DOHH2 (cell line): ENCODE data around the gene PRDX5.
A peak's percentile ranks its signal among the peaks of the same experiment; 100 is the strongest.

Experiments
- H3F3A ChIP-seq: fragments of 200-600 bp; sonication (generic), shearing (Covaris generic); 2 replicates; pipeline ENCODE4 v1.6.0; 2016; ENCODE audit warnings: antibody characterized with exemption, mild to moderate bottlenecking; ENCODE audit not compliant: control insufficient read depth, insufficient read depth
- H3K27ac ChIP-seq: fragments of 200-600 bp; sonication (generic); 2 replicates; pipeline ENCODE4 v1.5.1; 2014; ENCODE audit warnings: low read depth, mild to moderate bottlenecking, low read length, moderate library complexity
- H3K27me3 ChIP-seq: fragments of 200-600 bp; sonication (generic); 2 replicates; pipeline ENCODE4 v1.6.1; 2014; ENCODE audit warnings: mild to moderate bottlenecking, low read length, mixed read lengths; ENCODE audit not compliant: control insufficient read depth
- H3K36me3 ChIP-seq: fragments of 200-600 bp; sonication (generic); 2 replicates; pipeline ENCODE4 v1.6.1; 2014; ENCODE audit warnings: mild to moderate bottlenecking, low read length, moderate library complexity, mixed read lengths; ENCODE audit not compliant: control insufficient read depth
- H3K4me1 ChIP-seq: fragments of 200-600 bp; sonication (generic); 2 replicates; pipeline ENCODE4 v1.6.1; 2014; ENCODE audit warnings: mild to moderate bottlenecking, low read length, mixed read lengths; ENCODE audit not compliant: control insufficient read depth
- H3K4me2 ChIP-seq: fragments of 200-600 bp; sonication (generic); 2 replicates; pipeline ENCODE4 v1.6.0; 2014; ENCODE audit warnings: mild to moderate bottlenecking, low read length, moderate library complexity
- H3K4me3 ChIP-seq: fragments of 200-600 bp; sonication (generic); 2 replicates; pipeline ENCODE4 v1.5.1; 2014; ENCODE audit warnings: mild to moderate bottlenecking, low read length, mixed read lengths
- H3K79me2 ChIP-seq: fragments of 200-600 bp; sonication (generic); 2 replicates; pipeline ENCODE4 v1.6.1; 2014; ENCODE audit warnings: mild to moderate bottlenecking, low read length, mixed read lengths; ENCODE audit not compliant: control insufficient read depth
- H3K9me2 ChIP-seq: fragments of 200-600 bp; sonication (generic); replicated peaks from 2 replicates; pipeline ENCODE4 v1.6.1; 2014; ENCODE audit warnings: mild to moderate bottlenecking, low read length, mixed read lengths; ENCODE audit not compliant: control insufficient read depth
- H3K9me3 ChIP-seq: fragments of 200-600 bp; sonication (generic); 2 replicates; pipeline ENCODE4 v1.6.1; 2014; ENCODE audit warnings: antibody characterized with exemption, low read length, mixed read lengths; ENCODE audit not compliant: control insufficient read depth, insufficient read depth
- H4K20me1 ChIP-seq: fragments of 200-600 bp; sonication (generic); 2 replicates; pipeline ENCODE4 v1.6.0; 2014; ENCODE audit warnings: low read depth, mild to moderate bottlenecking, antibody characterized with exemption, low read length, moderate library complexity; ENCODE audit not compliant: control insufficient read depth, insufficient read depth
- EZH2phosphoT487 ChIP-seq: fragments of 200-600 bp; sonication (generic); IDR thresholded peaks from 2 replicates; pipeline ENCODE4 v1.6.1; 2017; ENCODE audit warnings: borderline replicate concordance, mild to moderate bottlenecking, antibody characterized with exemption, low read length, moderate library complexity, mixed read lengths
- TF ChIP-seq, protein P1 (sequence below): fragments of 200-600 bp; sonication (generic); IDR thresholded peaks from one replicate; pipeline ENCODE4 v1.5.1; 2014; ENCODE audit warnings: antibody characterized with exemption, mild to moderate bottlenecking, low read depth, low read length; ENCODE audit not compliant: poor library complexity, severe bottlenecking

Gene PRDX5

DNA sequence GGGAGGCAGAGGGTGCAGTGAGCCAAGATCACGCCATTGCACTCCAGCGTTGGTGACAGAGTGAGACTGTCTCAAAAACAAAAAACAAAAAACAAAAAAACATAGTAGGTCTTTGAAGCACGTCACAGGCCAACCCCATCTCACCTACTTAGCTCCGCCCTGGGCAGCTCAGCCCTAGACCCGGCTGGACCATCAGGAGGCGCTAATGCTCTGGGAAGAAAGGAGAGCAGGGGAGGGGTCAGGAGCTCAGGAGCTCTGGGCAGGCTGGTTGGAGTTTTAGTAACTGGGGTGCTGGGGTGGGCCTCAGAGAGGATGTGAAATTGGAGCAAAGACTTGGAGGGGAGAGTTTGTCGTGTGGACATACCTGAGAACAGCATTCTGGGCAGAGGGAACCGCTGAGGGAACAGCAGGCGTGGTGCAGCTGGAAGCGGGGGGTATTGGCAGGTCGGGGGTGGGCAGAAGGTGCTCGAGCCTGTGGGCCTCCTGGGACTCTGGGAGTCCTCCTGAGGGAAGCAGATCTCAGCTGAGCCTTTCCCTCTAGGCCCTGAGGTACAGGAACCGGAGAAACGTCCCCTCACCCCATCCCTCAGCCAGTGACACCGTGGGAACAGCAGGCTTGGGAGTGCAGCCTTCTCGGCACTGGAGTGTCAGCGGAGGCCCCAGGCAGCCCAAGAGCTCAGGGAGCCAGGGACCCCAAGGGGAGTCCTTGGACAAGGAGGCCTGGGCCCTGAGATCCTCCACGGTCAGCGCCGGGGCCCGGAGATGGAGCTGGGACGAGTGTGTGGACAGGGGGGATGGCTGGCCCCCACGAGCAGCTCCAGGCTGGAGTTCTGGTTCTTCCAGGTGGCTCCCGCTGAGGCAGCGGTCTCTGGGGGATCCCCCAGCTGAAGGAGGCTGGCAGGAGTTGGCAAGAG is 38.8 kb downstream of the PRDX5 start:
- no peak for TF ChIP-seq EZH2phosphoT487
- TF ChIP-seq, protein P1, sequence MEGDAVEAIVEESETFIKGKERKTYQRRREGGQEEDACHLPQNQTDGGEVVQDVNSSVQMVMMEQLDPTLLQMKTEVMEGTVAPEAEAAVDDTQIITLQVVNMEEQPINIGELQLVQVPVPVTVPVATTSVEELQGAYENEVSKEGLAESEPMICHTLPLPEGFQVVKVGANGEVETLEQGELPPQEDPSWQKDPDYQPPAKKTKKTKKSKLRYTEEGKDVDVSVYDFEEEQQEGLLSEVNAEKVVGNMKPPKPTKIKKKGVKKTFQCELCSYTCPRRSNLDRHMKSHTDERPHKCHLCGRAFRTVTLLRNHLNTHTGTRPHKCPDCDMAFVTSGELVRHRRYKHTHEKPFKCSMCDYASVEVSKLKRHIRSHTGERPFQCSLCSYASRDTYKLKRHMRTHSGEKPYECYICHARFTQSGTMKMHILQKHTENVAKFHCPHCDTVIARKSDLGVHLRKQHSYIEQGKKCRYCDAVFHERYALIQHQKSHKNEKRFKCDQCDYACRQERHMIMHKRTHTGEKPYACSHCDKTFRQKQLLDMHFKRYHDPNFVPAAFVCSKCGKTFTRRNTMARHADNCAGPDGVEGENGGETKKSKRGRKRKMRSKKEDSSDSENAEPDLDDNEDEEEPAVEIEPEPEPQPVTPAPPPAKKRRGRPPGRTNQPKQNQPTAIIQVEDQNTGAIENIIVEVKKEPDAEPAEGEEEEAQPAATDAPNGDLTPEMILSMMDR, result peak; percentile 79
- Histone ChIP-seq H3K36me3 (peaks cover 9% of the 10 kb centered on the region), H3K27ac (no peak overlapping the region), H3K79me2 (peaks cover 6% of the 10 kb centered on the region; the same call in 1 of the 2 replicates), H3K4me1 (peaks cover 38% of the 10 kb centered on the region), H4K20me1 (no peaks in the 10 kb centered on the region), H3K4me3 (no peak overlapping the region), H3K9me3 (no peaks in the 10 kb centered on the region), H3F3A (peaks cover 5% of the 10 kb centered on the region), H3K4me2 (no peak overlapping the region), H3K9me2 (no peaks in the 10 kb centered on the region), H3K27me3 (no peaks in the 10 kb centered on the region)

DNA sequence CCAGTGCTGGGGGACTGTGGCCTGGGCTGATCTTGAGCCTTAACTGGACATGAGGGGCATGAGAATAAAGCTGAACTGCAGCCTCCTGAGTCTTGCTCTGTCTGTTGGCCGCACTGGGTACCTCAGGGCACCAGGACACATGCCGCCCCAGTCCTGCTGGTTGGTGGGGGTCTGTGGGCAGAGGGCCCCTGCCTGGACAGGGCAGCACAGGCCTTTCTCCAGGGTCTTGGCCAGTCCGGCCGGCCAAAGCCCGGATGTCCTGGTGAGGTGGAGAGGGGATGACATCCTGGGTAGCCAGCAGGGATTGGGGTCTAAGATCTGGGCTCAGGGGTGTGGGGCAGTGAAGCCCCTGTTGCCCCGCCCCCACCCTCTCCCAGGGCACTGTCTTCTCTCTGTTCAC is 39.5 kb downstream of the PRDX5 start:
- no peak overlapping the region for H3K4me2 ChIP-seq
- H4K20me1 ChIP-seq, result no peaks in the 10 kb centered on the region
- H3K4me1 ChIP-seq, result peaks cover 38% of the 10 kb centered on the region
- H3F3A ChIP-seq, result peaks cover 5% of the 10 kb centered on the region
- H3K9me2 ChIP-seq, result no peaks in the 10 kb centered on the region
- no peaks in the 10 kb centered on the region for H3K27me3 ChIP-seq
- no peaks in the 10 kb centered on the region for H3K9me3 ChIP-seq
- no peak overlapping the region for H3K27ac ChIP-seq
- H3K4me3 ChIP-seq, result no peak overlapping the region
- peaks cover 6% of the 10 kb centered on the region; the same call in 1 of the 2 replicates for H3K79me2 ChIP-seq
- TF ChIP-seq, protein P1, result no peak
- TF ChIP-seq EZH2phosphoT487, result no peak
- H3K36me3 ChIP-seq, result peaks cover 16% of the 10 kb centered on the region

DNA sequence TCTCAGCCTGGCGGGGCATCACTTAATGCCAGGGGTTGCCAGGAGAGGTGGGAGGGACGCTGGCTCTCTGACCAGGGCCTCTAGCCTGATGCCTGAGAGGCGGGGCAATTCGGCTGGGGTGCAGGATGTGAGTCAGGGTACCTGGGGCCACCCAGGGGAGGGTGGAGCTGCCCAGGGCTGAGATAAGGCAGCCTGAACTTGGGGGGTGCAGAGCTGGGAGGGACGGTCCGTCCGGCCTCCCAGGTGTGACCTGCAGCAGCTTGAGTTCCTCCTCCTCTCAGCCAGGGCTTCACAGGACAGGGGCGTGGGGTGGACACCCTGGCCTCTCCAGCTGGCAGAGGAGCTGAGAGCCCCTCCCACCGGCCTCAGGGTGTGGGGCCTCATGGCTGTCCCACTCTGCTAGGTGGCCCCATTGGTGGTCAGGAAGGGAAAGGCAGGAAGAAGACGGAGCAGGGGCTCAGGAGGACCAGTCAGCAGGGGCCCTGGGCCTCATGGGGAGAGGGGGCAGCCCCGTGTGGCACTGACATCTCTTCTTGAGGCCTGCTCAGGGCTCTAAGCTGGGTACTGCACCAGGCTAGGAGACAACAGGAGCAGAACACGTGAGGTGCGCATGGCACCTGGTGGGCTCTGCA is 40.1 kb downstream of the PRDX5 start:
- Histone ChIP-seq H3K9me3 (no peaks in the 10 kb centered on the region), H3K4me3 (peak overlapping the region; percentile 83), H3K27me3 (no peaks in the 10 kb centered on the region), H3K79me2 (peaks cover 6% of the 10 kb centered on the region; the same call in 1 of the 2 replicates), H3K4me2 (peak overlapping the region; percentile 98), H3K4me1 (peaks cover 38% of the 10 kb centered on the region), H3K9me2 (no peaks in the 10 kb centered on the region), H3K36me3 (peaks cover 20% of the 10 kb centered on the region), H4K20me1 (no peaks in the 10 kb centered on the region), H3K27ac (no peak overlapping the region), H3F3A (peaks cover 5% of the 10 kb centered on the region)
- TF ChIP-seq, protein P1, result no peak
- TF ChIP-seq EZH2phosphoT487, result no peak
